Peyer's patch (tissue), 4 donors: ENCODE results near the gene BDP1.
"Not testable (repeated sequence)": the region's sequence is repeated elsewhere in the genome, so short reads cannot be mapped to it uniquely, and the experiment has no call there.

Source experiments
- POLR2A ChIP-seq, 2 donors: fragments of 450-650 bp; IDR thresholded peaks; one replicate each; pipeline ENCODE4 v1.5.1; 2017; ENCODE audit warnings: antibody characterized with exemption in 2 of 2, mild to moderate bottlenecking in 2 of 2, moderate library complexity in 2 of 2
- TF ChIP-seq, protein P1 (sequence below), 6 experiments: fragments of 450-650 bp in 4 of 6; fragments of 200-600 bp in 2 of 6; sonication (generic) in 1 of 6; IDR thresholded peaks; one replicate each; pipeline ENCODE4 v1.5.1; 2017 to 2019; ENCODE audit warnings: antibody characterized with exemption in 6 of 6, mild to moderate bottlenecking in 3 of 6, moderate library complexity in 1 of 6

- TF ChIP-seq, protein P1, sequence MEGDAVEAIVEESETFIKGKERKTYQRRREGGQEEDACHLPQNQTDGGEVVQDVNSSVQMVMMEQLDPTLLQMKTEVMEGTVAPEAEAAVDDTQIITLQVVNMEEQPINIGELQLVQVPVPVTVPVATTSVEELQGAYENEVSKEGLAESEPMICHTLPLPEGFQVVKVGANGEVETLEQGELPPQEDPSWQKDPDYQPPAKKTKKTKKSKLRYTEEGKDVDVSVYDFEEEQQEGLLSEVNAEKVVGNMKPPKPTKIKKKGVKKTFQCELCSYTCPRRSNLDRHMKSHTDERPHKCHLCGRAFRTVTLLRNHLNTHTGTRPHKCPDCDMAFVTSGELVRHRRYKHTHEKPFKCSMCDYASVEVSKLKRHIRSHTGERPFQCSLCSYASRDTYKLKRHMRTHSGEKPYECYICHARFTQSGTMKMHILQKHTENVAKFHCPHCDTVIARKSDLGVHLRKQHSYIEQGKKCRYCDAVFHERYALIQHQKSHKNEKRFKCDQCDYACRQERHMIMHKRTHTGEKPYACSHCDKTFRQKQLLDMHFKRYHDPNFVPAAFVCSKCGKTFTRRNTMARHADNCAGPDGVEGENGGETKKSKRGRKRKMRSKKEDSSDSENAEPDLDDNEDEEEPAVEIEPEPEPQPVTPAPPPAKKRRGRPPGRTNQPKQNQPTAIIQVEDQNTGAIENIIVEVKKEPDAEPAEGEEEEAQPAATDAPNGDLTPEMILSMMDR (IDR thresholded peaks at IDR 0.05) = not testable (repeated sequence)
- TF ChIP-seq POLR2A (IDR thresholded peaks at IDR 0.05) = not testable (repeated sequence)
Measured at GRCh38 chr5:71525611-71526010, 70.2 kb downstream of the BDP1 start.
